HG03378 (cell line): Measurements from ENCODE around the gene TOMM7.
"Not testable (repeated sequence)": the region's sequence is repeated elsewhere in the genome, so short reads cannot be mapped to it uniquely, and the experiment has no call there.

Source experiments
- ATAC-seq: cut with Tn5 transposase; IDR thresholded peaks from one replicate; pipeline ENCODE4 v1.9.1; 2021; ENCODE audit warnings: mild to moderate bottlenecking, moderate library complexity; ENCODE audit not compliant: unreplicated experiment

Gene TOMM7

GRCh38 chr7:22826593-22826992 is 3.9 kb upstream of the TOMM7 start:
- no peak for ATAC-seq

- no peak for ATAC-seq
Observed at GRCh38 chr7:22824760-22825159, 2.1 kb upstream of the TOMM7 start.

GRCh38 chr7:22823142-22823497 is 471 bp upstream of the TOMM7 start:
- no peak for ATAC-seq

- ATAC-seq, result no peak
Observed at GRCh38 chr7:22821702-22822485, 755 bp downstream of the TOMM7 start.

GRCh38 chr7:22819476-22819875 is 3.2 kb downstream of the TOMM7 start:
- ATAC-seq, result no peak

- ATAC-seq, result no peak
Observed at GRCh38 chr7:22814261-22815208, 8.1 kb downstream of the TOMM7 start.

- no peak for ATAC-seq
Observed at GRCh38 chr7:22812353-22812752, 10.3 kb downstream of the TOMM7 start.

GRCh38 chr7:22811746-22812280 is 10.8 kb downstream of the TOMM7 start:
- ATAC-seq, result no peak

- no peak for ATAC-seq
Observed at GRCh38 chr7:22810843-22811242, 11.8 kb downstream of the TOMM7 start.

- ATAC-seq, result no peak
Observed at GRCh38 chr7:22809902-22810642, 12.6 kb downstream of the TOMM7 start.

- ATAC-seq, result no peak
Observed at GRCh38 chr7:22808140-22808539, 14.5 kb downstream of the TOMM7 start.

GRCh38 chr7:22806752-22807151 is 15.9 kb downstream of the TOMM7 start:
- no peak for ATAC-seq

GRCh38 chr7:22805227-22805626 is 17.4 kb downstream of the TOMM7 start:
- ATAC-seq, result no peak

GRCh38 chr7:22802831-22803230 is 19.8 kb downstream of the TOMM7 start:
- not testable (repeated sequence) for ATAC-seq

- ATAC-seq, result no peak
Observed at GRCh38 chr7:22802426-22802825, 20.2 kb downstream of the TOMM7 start.

GRCh38 chr7:22801912-22802311 is 20.7 kb downstream of the TOMM7 start:
- no peak for ATAC-seq

GRCh38 chr7:22799633-22800032 is 23.0 kb downstream of the TOMM7 start:
- ATAC-seq, result no peak

GRCh38 chr7:22793593-22794462 is 28.8 kb downstream of the TOMM7 start:
- ATAC-seq, result no peak

- no peak for ATAC-seq
Observed at GRCh38 chr7:22791204-22792158, 31.2 kb downstream of the TOMM7 start.
